GM21515 (cell line): ENCODE data around the gene NGEF.

Source experiments
- ATAC-seq: cut with Tn5 transposase; IDR thresholded peaks from one replicate; pipeline ENCODE4 v1.9.1; 2021; ENCODE audit not compliant: unreplicated experiment

The NGEF gene

GRCh38 chr2:233000886-233001750 lies 11.9 kb downstream of the NGEF start:
- ATAC-seq: no peak

GRCh38 chr2:232999354-232999753 lies 13.7 kb downstream of the NGEF start:
- ATAC-seq: no peak

- ATAC-seq: no peak
Observed at GRCh38 chr2:232998666-232998985, 14.4 kb downstream of the NGEF start.

- no peak for ATAC-seq
Observed at GRCh38 chr2:232997749-232998665, 15.0 kb downstream of the NGEF start.

GRCh38 chr2:232994446-232994845 lies 18.6 kb downstream of the NGEF start:
- ATAC-seq: no peak

- no peak for ATAC-seq
Observed at GRCh38 chr2:232993231-232993821, 19.7 kb downstream of the NGEF start.

- ATAC-seq: no peak
Observed at GRCh38 chr2:232986155-232986554, 26.9 kb downstream of the NGEF start.

GRCh38 chr2:232984451-232985207 lies 28.4 kb downstream of the NGEF start:
- ATAC-seq: no peak

GRCh38 chr2:232983669-232984140 lies 29.4 kb downstream of the NGEF start:
- no peak for ATAC-seq

GRCh38 chr2:232982926-232983668 lies 30.0 kb downstream of the NGEF start:
- no peak for ATAC-seq

- no peak for ATAC-seq
Observed at GRCh38 chr2:232981767-232982360, 31.2 kb downstream of the NGEF start.

GRCh38 chr2:232981356-232981755 lies 31.7 kb downstream of the NGEF start:
- no peak for ATAC-seq

- ATAC-seq: no peak
Observed at GRCh38 chr2:232980683-232981082, 32.4 kb downstream of the NGEF start.

- no peak for ATAC-seq
Observed at GRCh38 chr2:232979871-232980461, 33.1 kb downstream of the NGEF start.

GRCh38 chr2:232977438-232977971 lies 35.6 kb downstream of the NGEF start:
- ATAC-seq: no peak

- no peak for ATAC-seq
Observed at GRCh38 chr2:232976666-232977437, 36.2 kb downstream of the NGEF start.

GRCh38 chr2:232976176-232976575 lies 36.9 kb downstream of the NGEF start:
- no peak for ATAC-seq

- no peak for ATAC-seq
Observed at GRCh38 chr2:232974396-232974795, 38.7 kb downstream of the NGEF start.
